ENCODE measurements around the gene BZW1.

The BZW1 gene

DNA sequence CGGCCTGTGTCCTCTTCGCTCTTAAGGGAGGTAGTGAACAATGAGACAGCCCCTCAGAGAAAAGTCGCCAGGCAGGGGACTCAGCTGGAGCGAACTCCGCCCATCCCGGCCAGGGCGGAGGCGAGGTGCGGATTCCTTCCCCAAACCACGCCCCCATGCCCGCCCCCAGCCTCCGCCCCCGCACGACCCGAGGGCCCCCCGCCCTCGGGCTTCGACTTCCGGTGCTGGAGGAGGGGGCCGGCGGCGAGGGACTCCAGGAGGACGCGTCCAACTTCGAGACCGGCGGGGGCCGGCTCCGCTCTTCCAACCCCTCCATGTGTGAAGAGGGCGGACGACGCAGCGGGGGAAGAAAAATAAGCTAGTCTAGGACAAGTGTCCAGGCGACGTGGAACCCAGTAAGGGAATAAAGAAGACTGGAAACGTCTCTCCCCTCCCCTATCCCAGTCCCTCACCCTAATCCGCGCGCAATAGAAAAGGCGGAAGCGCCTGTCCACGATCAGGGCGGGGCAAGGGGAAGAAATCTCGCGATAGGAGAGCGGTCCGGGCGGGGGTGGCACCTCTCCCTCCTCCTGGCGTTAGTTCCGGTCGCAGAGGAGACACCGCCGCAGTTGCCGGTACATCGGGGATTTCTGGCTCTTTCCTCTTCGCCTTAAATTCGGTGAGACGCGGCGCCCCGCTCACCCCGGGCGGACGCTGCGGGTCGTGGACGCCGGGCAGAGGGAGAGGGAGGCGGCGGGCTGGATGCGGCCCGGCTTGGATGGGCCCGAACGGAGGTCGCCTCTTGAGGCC lies at the start of gene BZW1:
Gene BZW1, plus strand, starts transcription at position 578 of the 789 bp plus-strand sequence. CDS start 1,308 bp downstream, outside the sequence.
- peak; percentile 97 for DNase-seq

- DNase-seq, result no peak
Measured at GRCh38 chr2:200762127-200762526, 49.6 kb upstream of the BZW1 start.

DNA sequence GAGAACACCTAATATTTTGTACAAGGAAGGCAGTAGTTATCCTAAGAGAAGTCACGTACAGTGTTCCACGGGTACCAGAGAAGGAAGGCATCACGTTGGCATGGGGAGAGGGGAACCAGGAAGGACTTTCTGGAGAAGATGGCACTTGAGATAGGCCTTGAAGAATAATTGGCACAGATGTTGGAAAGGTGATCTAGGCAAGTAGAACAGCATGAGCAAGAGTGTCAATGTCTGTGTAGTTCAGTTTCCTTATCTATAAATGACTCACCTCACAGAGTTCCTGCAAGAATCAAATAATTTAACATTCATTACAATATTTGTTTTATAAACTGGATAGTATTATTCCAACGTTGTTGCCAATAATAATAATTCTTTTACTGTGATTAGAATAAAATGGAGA lies 48.3 kb upstream of the BZW1 start:
- DNase-seq, result no peak

DNA sequence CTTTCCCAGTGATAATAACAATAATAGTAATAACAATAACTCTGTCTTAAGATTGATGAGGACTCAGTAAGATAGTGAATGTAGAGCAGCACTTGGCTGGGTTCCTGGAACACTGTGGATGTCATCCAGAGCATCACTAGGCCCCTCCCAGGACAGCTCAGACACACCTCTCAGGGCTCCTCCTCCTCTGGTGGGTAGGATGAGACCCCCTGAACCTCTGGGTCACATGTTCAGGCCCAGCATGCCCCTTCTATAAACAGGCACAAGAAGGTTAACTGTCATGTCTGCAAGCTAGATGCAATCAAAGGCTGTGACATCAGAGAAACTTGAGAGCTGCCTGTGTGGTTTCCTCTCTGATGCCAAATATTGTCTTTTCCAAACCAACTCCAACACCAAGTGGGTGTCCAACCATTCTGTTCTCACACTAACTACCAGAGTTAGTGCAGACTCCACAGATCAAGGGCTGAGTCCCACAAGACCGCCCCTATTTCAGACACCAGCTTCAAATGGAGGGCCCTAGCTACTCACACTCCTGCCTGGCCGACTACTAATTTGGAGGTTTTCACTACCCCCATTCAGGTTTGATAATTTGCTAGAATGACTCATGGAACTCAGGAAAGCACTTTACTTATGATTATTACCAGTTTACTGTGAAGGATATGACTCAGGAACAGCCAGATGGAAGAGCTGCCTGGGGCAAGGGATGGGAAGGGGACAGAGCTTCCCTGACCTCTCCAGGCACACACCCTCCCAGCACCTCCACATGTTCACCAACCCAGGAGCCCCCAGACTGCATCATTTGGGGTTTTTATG lies 46.4 kb upstream of the BZW1 start:
- DNase-seq, result peak; percentile 58

DNA sequence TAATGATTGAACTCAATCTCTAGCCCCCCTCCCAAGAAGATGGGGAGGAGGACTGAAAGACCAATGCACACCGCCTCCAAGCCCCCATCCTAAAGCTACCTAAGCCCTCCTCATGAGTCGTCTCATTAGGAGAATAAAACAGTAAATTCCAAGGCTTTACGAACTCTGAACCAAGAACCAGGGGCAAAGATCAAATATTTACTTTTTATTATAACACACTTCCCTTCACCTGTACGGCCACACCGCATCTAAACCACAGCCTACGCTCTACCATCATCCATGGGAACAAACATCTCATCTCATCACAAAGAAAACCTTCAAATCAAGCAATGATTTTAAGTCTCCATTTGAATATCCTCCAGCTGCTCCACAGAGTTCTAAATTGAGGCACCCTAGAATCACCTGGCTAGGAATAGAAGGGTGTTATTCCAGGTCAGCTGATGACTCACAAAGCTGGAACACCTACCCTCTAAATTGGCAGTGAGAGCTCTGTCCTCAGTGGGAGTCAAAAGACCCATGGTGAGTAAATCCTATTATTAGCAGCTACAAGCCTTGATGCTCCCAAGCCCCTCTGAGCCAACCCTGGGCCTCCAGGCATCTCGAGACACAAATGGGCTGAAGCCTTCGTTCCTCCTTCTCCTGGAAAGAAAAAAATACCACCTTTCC lies 45.6 kb upstream of the BZW1 start:
- DNase-seq, result no peak

GRCh38 chr2:200767111-200767885 lies 44.4 kb upstream of the BZW1 start:
- DNase-seq, result no peak

- DNase-seq, result no peak
Measured at GRCh38 chr2:200770847-200771246, 40.9 kb upstream of the BZW1 start.

DNA sequence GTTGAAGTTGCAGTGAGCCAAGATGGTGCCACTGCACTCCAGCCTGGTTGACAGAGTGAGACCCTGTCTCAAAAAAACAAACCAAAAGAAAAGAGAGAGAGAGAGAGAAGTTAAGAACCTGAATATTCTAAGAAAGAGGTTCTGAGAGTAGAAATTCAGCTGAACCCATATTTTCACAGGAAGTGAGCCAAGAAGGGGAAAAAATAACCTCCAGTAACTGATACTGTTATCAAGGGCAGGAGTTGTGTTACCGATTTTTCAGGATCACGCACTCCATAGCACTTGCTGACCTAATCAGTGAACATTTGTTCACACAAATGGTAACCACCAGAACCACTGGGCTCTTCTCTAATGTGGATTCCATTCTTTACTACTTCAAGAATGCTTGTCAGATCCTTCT lies 39.1 kb upstream of the BZW1 start:
- DNase-seq, result no peak

DNA sequence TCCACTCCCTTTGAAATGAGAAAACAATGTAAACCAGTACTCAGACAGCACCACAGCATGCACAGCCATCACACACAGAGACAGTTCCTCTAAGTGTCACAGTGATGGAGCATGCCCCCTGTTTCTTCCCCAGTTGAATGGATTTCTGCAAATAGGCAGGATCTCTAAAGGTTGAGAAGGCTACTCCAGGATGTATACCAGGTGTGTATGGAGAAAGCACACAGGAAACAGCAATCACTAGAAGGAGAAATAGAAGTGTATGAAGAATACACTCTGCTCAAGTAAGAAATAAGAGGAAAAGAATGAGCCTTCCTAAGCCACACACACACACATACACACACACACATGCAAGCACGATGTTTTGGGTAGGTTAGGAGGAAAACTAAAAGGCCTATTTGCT lies 38.6 kb upstream of the BZW1 start:
- no peak for DNase-seq

GRCh38 chr2:200774920-200775319 lies 36.8 kb upstream of the BZW1 start:
- no peak for DNase-seq

- DNase-seq, result no peak
Measured at GRCh38 chr2:200777275-200777674, 34.4 kb upstream of the BZW1 start.

GRCh38 chr2:200778038-200778437 lies 33.7 kb upstream of the BZW1 start:
- no peak for DNase-seq

GRCh38 chr2:200779214-200779613 lies 32.5 kb upstream of the BZW1 start:
- DNase-seq, result no peak

GRCh38 chr2:200781616-200782015 lies 30.1 kb upstream of the BZW1 start:
- DNase-seq, result no peak

DNA sequence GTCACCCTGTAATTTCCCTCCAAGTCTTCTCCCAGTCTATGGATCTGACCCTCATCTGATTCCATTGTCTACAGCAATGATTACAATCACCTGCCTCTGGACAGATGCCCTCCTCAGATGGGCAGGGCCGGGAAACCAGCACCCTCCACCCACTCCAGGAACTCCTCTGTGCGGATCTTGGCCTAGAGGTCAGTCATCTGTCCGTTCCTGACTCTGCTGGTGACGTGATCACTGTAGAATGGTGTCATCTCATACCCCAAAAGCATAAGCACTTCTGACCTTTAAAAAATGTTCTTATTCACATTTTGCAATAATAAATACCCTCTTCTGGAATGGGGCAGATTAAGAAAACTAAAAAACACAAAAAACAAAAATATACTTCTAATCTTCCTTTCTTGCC lies 29.5 kb upstream of the BZW1 start:
- DNase-seq, result no peak

GRCh38 chr2:200784215-200784614 lies 27.5 kb upstream of the BZW1 start:
- no peak for DNase-seq

GRCh38 chr2:200786423-200786822 lies 25.3 kb upstream of the BZW1 start:
- no peak for DNase-seq

GRCh38 chr2:200786826-200787225 lies 24.9 kb upstream of the BZW1 start:
- DNase-seq, result no peak

GRCh38 chr2:200787351-200788120 lies 24.2 kb upstream of the BZW1 start:
- peak; percentile 8 for DNase-seq

GRCh38 chr2:200788121-200788718 lies 23.5 kb upstream of the BZW1 start:
- DNase-seq, result no peak

DNA sequence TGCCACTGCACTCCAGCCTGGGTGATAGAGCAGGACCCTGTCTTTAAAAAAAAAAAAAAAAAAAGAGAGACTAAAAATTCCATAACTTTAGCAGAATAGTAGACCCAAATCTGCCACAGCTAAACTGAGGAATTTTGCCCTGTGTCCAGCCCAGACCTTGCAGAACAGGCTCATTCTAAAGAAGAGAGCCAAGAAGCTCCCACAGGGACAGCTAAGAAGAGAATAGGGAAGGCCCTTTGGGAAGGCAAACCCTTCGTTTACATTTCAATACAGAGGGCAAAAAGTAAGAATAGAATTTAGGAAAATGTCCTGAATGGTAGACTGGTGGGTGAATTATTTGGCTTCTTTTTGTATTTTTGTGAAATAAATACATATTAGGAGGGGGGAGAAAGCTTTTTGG lies 21.5 kb upstream of the BZW1 start:
- no peak for DNase-seq

- DNase-seq, result no peak
Measured at GRCh38 chr2:200791905-200792304, 19.8 kb upstream of the BZW1 start.

Data from stimulated activated CD4-positive, alpha-beta T cell treated with anti-CD3 and anti-CD28 coated beads, Interleukin-4, amount 100 ng/mL, for 24 hours (primary cell).